GM04503 (cell line): ENCODE measurements around the gene ALOX12.
"Not testable (repeated sequence)": the region's sequence is repeated elsewhere in the genome, so short reads cannot be mapped to it uniquely, and the experiment has no call there.

Experiments
- DNase-seq: peaks from one replicate; pipeline ENCODE4 v3.0.0-alpha.2; 2012; ENCODE audit warnings: low read depth

ALOX12 gene

GRCh38 chr17:6995500-6996255 lies at the start of gene ALOX12:
ALOX12 (plus strand) TSS chr17:6996049; CDS start chr17:6996118, 69 bp downstream.
- no peak for DNase-seq

GRCh38 chr17:6947745-6948144 lies 48.1 kb upstream of the ALOX12 start:
- DNase-seq = no peak

- no peak for DNase-seq
These were observed 47.3 kb upstream of the ALOX12 start for GRCh38 chr17:6948562-6948961.

GRCh38 chr17:6948976-6949375 lies 46.9 kb upstream of the ALOX12 start:
- no peak for DNase-seq

GRCh38 chr17:6950938-6951337 lies 44.9 kb upstream of the ALOX12 start:
- not testable (repeated sequence) for DNase-seq

- DNase-seq = no peak
These were observed 42.2 kb upstream of the ALOX12 start for GRCh38 chr17:6953689-6954088.

- no peak for DNase-seq
These were observed 36.1 kb upstream of the ALOX12 start for GRCh38 chr17:6959700-6960099.

- no peak for DNase-seq
These were observed 26.5 kb upstream of the ALOX12 start for GRCh38 chr17:6969323-6969726.

- no peak for DNase-seq
These were observed 24.9 kb upstream of the ALOX12 start for GRCh38 chr17:6970992-6971391.

GRCh38 chr17:6979440-6979839 lies 16.4 kb upstream of the ALOX12 start:
- not testable (repeated sequence) for DNase-seq

GRCh38 chr17:6981426-6981825 lies 14.4 kb upstream of the ALOX12 start:
- DNase-seq = no peak

- DNase-seq = no peak
These were observed 10.6 kb upstream of the ALOX12 start for GRCh38 chr17:6985266-6985665.

GRCh38 chr17:6986676-6987075 lies 9.2 kb upstream of the ALOX12 start:
- DNase-seq = no peak

- DNase-seq = no peak
These were observed 6.1 kb upstream of the ALOX12 start for GRCh38 chr17:6989779-6990178.

GRCh38 chr17:6993613-6994056 lies 2.2 kb upstream of the ALOX12 start:
- not testable (repeated sequence) for DNase-seq

GRCh38 chr17:6994118-6994598 lies 1.7 kb upstream of the ALOX12 start:
- DNase-seq = no peak

GRCh38 chr17:6994666-6995256 lies 1.1 kb upstream of the ALOX12 start:
- DNase-seq = no peak

GRCh38 chr17:6996256-6997011 lies 585 bp downstream of the ALOX12 start:
- no peak for DNase-seq

GRCh38 chr17:6997171-6997570 lies 1.3 kb downstream of the ALOX12 start:
- no peak for DNase-seq

- DNase-seq = no peak
These were observed 3.1 kb downstream of the ALOX12 start for GRCh38 chr17:6998855-6999508.

- DNase-seq = no peak
These were observed 5.6 kb downstream of the ALOX12 start for GRCh38 chr17:7001318-7001961.
